ENCODE results near the gene PNMA8B.

PNMA8B gene

DNA sequence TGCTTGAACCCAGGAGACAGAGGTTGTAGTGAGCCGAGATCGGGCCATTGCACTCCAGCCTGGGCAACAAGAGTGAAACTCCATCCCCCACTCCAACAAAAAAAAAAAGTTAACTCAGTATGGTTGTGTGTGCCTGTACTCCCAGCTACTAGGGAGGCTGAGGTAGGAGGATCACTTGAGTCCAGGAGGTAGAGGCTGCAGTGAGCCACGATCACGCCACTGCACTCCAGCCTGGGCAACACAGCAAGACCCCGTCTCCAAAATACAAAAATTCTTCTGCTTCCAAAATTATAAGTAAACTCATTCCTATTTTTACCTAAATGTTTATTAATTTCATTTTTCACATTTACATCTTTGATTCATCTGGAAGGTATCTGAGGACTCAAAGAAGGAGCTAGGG lies 38.7 kb downstream of the PNMA8B start:
- no peak for DNase-seq (ENCODE audit: low read depth)

DNA sequence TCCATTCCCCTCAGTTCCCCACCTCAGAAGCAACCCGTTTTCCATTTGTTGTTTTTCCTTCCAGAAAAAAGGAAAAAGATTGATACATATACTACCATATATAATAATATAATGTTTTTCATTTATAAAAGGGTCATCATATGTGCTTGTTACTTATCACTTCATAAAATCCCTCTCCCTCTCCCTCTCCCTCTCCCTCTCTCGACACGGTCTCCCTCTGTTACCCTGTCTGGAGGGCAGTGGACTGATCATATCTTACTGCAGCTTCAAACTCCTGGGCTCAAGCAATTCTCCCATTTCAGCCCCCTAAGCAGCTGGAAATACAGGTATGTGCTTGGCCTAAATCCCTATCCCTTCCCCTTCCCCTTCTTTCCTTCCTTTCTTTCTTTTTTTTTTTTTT lies 41.4 kb downstream of the PNMA8B start:
- no peak for DNase-seq (ENCODE audit: low read depth)

DNA sequence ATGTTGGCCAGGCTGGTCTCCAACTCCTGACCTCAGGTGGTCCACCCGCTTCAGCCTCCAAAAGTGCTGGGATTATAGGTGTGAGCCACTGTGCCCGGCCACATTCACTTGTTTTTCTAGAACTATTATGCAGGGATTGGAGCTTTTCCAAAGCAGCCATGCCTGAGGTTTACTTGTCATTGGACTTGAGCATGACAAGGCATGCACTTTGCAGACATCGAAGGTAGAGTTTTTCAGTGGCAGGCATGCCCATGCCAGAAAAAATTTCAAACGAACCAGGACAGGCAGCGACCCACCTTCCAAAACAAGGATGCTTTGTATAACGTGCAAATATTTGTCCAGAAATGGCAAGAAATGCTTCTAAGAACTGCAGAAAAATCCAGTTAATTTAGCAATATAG lies 42.0 kb downstream of the PNMA8B start:
- DNase-seq (ENCODE audit: low read depth), result no peak

- DNase-seq (ENCODE audit: low read depth), result no peak
These were observed 43.5 kb downstream of the PNMA8B start for GRCh38 chr19:46452186-46452585.

DNA sequence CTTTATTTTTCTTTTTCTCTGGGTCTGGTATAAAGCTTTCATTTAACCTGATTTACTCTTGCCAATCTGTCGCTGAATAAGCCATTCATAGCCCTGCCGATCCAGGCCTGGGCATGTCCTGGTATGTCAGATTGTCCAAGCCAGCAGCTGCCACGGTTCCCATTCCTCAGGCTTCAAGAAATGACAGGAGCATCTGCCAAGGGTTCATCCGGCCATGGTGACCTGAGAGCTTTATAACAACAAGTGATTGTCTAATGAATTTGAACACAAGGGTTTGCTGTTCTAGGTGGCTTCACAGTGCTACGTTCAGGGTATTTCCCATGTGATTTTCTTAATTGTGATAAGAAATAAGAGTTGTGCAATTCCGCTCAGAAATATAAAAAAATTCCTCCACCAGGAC lies 44.3 kb downstream of the PNMA8B start:
- no peak for DNase-seq (ENCODE audit: low read depth)

DNA sequence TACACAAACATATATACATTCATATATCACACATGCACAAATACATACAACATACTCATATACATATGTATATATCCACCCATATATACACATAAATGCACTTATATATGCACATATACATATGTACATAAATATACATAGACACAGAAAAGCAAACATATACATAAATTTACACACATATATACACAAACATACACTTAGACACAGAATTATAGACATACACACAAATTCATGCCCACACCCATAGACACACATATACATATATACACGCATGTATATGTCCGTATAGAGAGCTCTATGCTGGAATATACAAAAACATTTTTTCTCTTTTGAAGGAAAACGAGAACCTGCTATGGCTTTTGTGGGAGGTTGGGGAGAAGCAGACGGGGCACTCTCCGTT lies 44.9 kb downstream of the PNMA8B start:
- no peak for DNase-seq (ENCODE audit: low read depth)

GRCh38 chr19:46449228-46449627 lies 46.4 kb downstream of the PNMA8B start:
- no peak for DNase-seq (ENCODE audit: low read depth)

- DNase-seq (ENCODE audit: low read depth), result no peak
These were observed 47.1 kb downstream of the PNMA8B start for GRCh38 chr19:46448601-46449000.

- DNase-seq (ENCODE audit: low read depth), result no peak
These were observed 47.8 kb downstream of the PNMA8B start for GRCh38 chr19:46447824-46448223.

DNA sequence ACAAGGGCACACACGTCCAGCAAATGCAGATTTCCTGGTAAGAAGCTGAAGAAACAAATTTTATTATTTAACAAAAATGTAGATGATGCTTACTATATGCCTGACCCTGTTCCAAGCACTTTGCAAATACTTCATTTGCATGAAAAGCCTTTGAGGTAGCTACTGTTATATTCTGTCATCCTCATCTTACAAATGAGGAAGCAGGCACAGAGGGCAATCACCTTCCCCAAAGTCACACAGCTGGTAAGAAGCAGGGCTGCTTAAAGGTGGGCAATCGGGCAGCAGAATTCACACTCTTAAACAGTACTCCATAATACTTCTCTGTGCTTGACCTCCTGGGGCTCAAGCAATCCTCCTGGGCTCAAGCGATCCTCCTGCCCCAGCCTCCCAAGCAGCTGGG lies 48.7 kb downstream of the PNMA8B start:
- no peak for DNase-seq (ENCODE audit: low read depth)

DNA sequence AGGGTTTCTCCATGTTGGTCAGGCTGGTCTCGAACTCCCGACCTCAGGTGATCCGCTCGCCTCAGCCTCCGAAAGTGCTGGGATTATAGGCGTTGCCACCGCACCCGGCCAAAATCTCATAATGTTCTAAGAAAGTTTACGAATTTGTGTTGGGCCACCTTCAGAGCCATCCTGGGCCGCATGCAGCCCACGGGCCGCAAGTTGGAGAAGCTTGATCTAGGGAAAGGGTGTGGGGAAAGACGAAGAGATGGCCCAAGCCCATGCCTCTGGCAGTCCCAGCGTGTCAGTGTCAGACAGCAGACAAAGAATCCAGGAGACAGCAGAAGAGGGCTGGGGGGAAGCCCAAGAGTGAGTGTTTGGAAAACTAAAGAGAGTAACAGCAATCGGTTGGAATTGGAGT lies 49.6 kb downstream of the PNMA8B start:
- no peak for DNase-seq (ENCODE audit: low read depth)

DNA sequence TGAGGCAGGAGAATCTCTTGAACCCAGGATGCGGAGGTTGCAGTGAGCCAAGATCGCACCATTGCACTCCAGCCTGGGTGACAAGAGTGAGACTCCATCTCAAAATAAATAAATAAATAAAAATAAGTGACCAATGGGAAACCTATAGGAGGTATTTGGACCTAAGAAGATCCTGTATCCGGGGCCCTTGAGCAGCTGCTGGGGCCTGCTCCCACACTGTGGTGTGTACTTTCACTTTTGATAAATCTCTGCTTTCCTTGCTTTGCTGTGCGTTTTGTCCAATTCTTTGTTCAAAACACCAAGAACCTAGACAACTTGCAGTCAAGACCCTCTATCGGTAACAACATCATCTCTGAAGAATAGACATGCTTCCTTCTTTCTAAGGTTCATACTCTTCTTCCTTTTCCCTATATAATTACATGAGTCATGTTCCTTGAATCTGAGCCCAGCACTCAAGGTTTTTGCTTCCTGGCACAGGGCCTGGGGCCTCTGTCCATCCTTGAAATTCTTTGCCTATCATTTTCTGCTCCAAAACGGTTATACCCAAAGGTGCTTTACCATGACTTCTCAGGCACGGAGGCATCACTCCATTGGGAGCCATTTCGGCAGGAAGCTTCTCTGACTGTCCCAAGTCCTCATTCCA lies 52.7 kb downstream of the PNMA8B start:
- DNase-seq (ENCODE audit: low read depth), result peak; percentile 27

GRCh38 chr19:46441866-46442265 lies 53.8 kb downstream of the PNMA8B start:
- no peak for DNase-seq (ENCODE audit: low read depth)

Measured in HS-27A (cell line).